H1 (cell line): ENCODE results near the gene SHISA6.

Experiments
- BRCA1 ChIP-seq: IDR thresholded peaks from 2 replicates; pipeline ENCODE4 v1.6.1; 2012; ENCODE audit warnings: low read depth, low read length, improper control_type of control experiment
- CHD1 ChIP-seq: IDR thresholded peaks from 2 replicates; pipeline ENCODE4 v1.6.1; 2012; ENCODE audit warnings: low read depth, low read length, improper control_type of control experiment
- CTCF ChIP-seq, 3 experiments: IDR thresholded peaks; 1 replicate in 2 of 3; 2 replicates in 1 of 3; pipeline versions ENCODE4 v1.5.1 to v1.6.1; 2011; ENCODE audit warnings: low read length in 3 of 3, mild to moderate bottlenecking in 3 of 3, inconsistent platforms in 2 of 3, low read depth in 1 of 3, moderate library complexity in 1 of 3; ENCODE audit not compliant: insufficient read depth in 1 of 3; ENCODE audit errors: control extremely low read depth in 1 of 3
- EP300 ChIP-seq, 2 experiments: IDR thresholded peaks; 1 replicate in 1 of 2; 2 replicates in 1 of 2; pipeline ENCODE4 v1.6.1; 2011 to 2012; ENCODE audit warnings: low read depth in 2 of 2, low read length in 2 of 2, mild to moderate bottlenecking in 2 of 2, borderline replicate concordance in 1 of 2, inconsistent platforms in 1 of 2, moderate library complexity in 1 of 2
- EZH2 ChIP-seq: fragments of 200-600 bp; sonication (generic); IDR thresholded peaks from 2 replicates; pipeline ENCODE4 v1.7.1; 2012; ENCODE audit warnings: low read depth, mild to moderate bottlenecking, moderate library complexity, low read length, inconsistent platforms; ENCODE audit not compliant: severe bottlenecking
- HDAC6 ChIP-seq: IDR thresholded peaks from one replicate; pipeline ENCODE4 v1.7.1; 2012; ENCODE audit warnings: low read depth, mild to moderate bottlenecking, inconsistent platforms, low read length, moderate library complexity
- POLR2A ChIP-seq, 2 experiments: IDR thresholded peaks; 1 replicate in 1 of 2; 2 replicates in 1 of 2; pipeline ENCODE4 v1.6.1; 2011; ENCODE audit warnings: low read depth in 2 of 2, low read length in 2 of 2, mild to moderate bottlenecking in 2 of 2; ENCODE audit errors: control extremely low read depth in 1 of 2
- POLR2AphosphoS5 ChIP-seq: IDR thresholded peaks from 2 replicates; pipeline ENCODE4 v1.6.1; 2011; ENCODE audit warnings: low read depth, low read length
- RFX5 ChIP-seq: IDR thresholded peaks from 2 replicates; pipeline ENCODE4 v1.6.1; 2011; ENCODE audit warnings: low read depth, low read length, improper control_type of control experiment, borderline replicate concordance
- RNF2 ChIP-seq: fragments of 200-900, 300-1000 bp; sonication (generic); IDR thresholded peaks from 2 replicates; pipeline ENCODE4 v1.7.1; 2016; ENCODE audit warnings: borderline replicate concordance, low read depth, mild to moderate bottlenecking, antibody characterized with exemption, low read length; ENCODE audit not compliant: poor library complexity, severe bottlenecking; ENCODE audit errors: missing control alignments
- SIN3A ChIP-seq, 2 experiments: IDR thresholded peaks in 1 of 2; conservative IDR thresholded peaks in 1 of 2; 2 replicates each; pipeline ENCODE4 v1.6.1; 2011 to 2012; ENCODE audit warnings: low read length in 2 of 2, improper control_type of control experiment in 1 of 2, low read depth in 1 of 2, mild to moderate bottlenecking in 1 of 2
- SRF ChIP-seq: IDR thresholded peaks from 2 replicates; pipeline ENCODE4 v1.6.1; 2011; ENCODE audit warnings: mild to moderate bottlenecking, low read depth, low read length, moderate library complexity
- YY1 ChIP-seq: IDR thresholded peaks from 2 replicates; pipeline ENCODE4 v1.6.1; 2011; ENCODE audit warnings: low read depth, mild to moderate bottlenecking, low read length
- TF ChIP-seq, protein P1 (sequence below): IDR thresholded peaks from 2 replicates; pipeline ENCODE4 v1.6.1; 2011; ENCODE audit warnings: low read length, improper control_type of control experiment

- TF ChIP-seq HDAC6 (no peak), CTCF (IDR thresholded peaks at IDR 0.05; ENCODE audit: control extremely low read depth in 1 of 3, insufficient read depth in 1 of 3, low read depth in 1 of 3, low read length in 3 of 3) (no peak), POLR2A (IDR thresholded peaks at IDR 0.05; ENCODE audit: control extremely low read depth in 1 of 2, low read depth in 2 of 2, low read length in 2 of 2) (no peak), EZH2 (no peak), YY1 (no peak), POLR2AphosphoS5 (no peak), EP300 (IDR thresholded peaks at IDR 0.05; ENCODE audit: borderline replicate concordance in 1 of 2, low read depth in 2 of 2, low read length in 2 of 2) (no peak), CHD1 (no peak), SIN3A (conservative IDR thresholded peaks at IDR 0.05 in 1 of 2, IDR thresholded peaks at IDR 0.05 in 1 of 2; ENCODE audit: low read depth in 1 of 2, low read length in 2 of 2) (no peak), RNF2 (no peak), RFX5 (no peak), BRCA1 (no peak), SRF (no peak)
- TF ChIP-seq, protein P1, sequence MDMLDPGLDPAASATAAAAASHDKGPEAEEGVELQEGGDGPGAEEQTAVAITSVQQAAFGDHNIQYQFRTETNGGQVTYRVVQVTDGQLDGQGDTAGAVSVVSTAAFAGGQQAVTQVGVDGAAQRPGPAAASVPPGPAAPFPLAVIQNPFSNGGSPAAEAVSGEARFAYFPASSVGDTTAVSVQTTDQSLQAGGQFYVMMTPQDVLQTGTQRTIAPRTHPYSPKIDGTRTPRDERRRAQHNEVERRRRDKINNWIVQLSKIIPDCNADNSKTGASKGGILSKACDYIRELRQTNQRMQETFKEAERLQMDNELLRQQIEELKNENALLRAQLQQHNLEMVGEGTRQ, result no peak
Observed at GRCh38 chr17:11441004-11441403, 200.0 kb downstream of the SHISA6 start.
